Fibroblast of lung (primary cell): ENCODE measurements around the gene ABCB1.

Experiments used
- EZH2 ChIP-seq: IDR thresholded peaks from 2 replicates; pipeline ENCODE4 v1.5.1; 2012; ENCODE audit warnings: low read length, control low read depth, mild to moderate bottlenecking; ENCODE audit errors: missing control alignments
- TF ChIP-seq, protein P1 (sequence below), 2 donors: IDR thresholded peaks in 1 of 2; conservative IDR thresholded peaks in 1 of 2; 1 replicate in 1 of 2; 2 replicates in 1 of 2; pipeline ENCODE4 v1.5.1; 2011 to 2012; ENCODE audit warnings: low read length in 2 of 2, control low read depth in 1 of 2, inconsistent platforms in 1 of 2, low read depth in 1 of 2, mild to moderate bottlenecking in 1 of 2

DNA sequence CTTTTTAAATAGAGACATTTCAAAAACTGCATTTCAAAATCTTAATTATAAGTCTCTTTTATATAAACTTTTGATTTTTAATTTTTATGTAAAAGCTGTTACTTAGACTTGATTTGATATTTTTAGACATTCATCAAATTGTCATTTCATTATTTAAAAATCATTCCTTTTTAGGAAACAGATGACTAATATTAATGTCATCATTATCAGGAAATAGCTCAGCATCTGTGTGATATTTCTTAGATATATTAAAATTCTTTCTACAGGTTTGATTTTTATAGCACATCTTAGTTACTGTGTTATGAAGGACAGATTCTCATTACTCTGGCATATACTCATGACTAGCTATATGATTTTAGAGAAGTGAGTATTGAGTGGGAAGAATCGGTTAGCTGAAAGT, 44.8 kb upstream of the ABCB1 start:
- no peak for TF ChIP-seq EZH2
- TF ChIP-seq, protein P1, sequence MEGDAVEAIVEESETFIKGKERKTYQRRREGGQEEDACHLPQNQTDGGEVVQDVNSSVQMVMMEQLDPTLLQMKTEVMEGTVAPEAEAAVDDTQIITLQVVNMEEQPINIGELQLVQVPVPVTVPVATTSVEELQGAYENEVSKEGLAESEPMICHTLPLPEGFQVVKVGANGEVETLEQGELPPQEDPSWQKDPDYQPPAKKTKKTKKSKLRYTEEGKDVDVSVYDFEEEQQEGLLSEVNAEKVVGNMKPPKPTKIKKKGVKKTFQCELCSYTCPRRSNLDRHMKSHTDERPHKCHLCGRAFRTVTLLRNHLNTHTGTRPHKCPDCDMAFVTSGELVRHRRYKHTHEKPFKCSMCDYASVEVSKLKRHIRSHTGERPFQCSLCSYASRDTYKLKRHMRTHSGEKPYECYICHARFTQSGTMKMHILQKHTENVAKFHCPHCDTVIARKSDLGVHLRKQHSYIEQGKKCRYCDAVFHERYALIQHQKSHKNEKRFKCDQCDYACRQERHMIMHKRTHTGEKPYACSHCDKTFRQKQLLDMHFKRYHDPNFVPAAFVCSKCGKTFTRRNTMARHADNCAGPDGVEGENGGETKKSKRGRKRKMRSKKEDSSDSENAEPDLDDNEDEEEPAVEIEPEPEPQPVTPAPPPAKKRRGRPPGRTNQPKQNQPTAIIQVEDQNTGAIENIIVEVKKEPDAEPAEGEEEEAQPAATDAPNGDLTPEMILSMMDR (conservative IDR thresholded peaks at IDR 0.05 in 1 of 2, IDR thresholded peaks at IDR 0.05 in 1 of 2; ENCODE audit: low read depth in 1 of 2, low read length in 2 of 2), result no peak
